ENCODE results near the gene NSUN4. TPM values are rescaled to one million over a fixed set of nuclear protein-coding genes. Genes with fewer than 3 reads are reported as not detected.

Gene NSUN4
- polyA plus RNA-seq, 3 donors: 8.5 to 12.8 (median 10.4) TPM

GRCh38 chr1:46410156-46411009 is 69.8 kb downstream of the NSUN4 start:
- peaks cover 10 to 16% of the 10 kb centered on the region in 2 donors for H3K4me1 ChIP-seq (ENCODE audit: control insufficient read depth in 1 of 2, insufficient read depth in 2 of 2, low read length in 2 of 2)
- 96% methylated on average over 10 of the region's 17 CpGs for WGBS (ENCODE audit: insufficient coverage)
- Mint-ChIP-seq H3K4me3 (no peak overlapping the region), H3K9me3 (peaks cover 0 to 1% (median 0%) of the 10 kb centered on the region in 7 donors), H3K4me1 (peaks cover 9% of the 10 kb centered on the region), H3K27me3 (ENCODE audit: low read depth in 3 of 3) (peaks cover 0 to 1% (median 0%) of the 10 kb centered on the region in 3 donors), H3K27ac (peak overlapping the region in 1 of 7 donors; percentile 60), H3K36me3 (peaks cover 67 to 80% of the 10 kb centered on the region in 2 donors)
- H4K20me1 ChIP-seq (ENCODE audit: insufficient read depth, low read length): no peaks in the 10 kb centered on the region
- intact Hi-C loops (cut with micrococcal nuclease): no loop called here
- peaks cover 77% of the 10 kb centered on the region in 2 donors for H3K36me3 ChIP-seq (replicated peaks in 1 of 2; ENCODE audit: control insufficient read depth in 1 of 2, insufficient read depth in 2 of 2, low read length in 2 of 2)
- no peak for TF ChIP-seq CTCF (IDR thresholded peaks at IDR 0.05)
- no peak for DNase-seq
- H3K27ac ChIP-seq (ENCODE audit: low read depth in 1 of 2, low read length in 2 of 2): no peak overlapping the region
- no peak overlapping the region for H3K4me3 ChIP-seq (replicated peaks in 1 of 3; ENCODE audit: low read depth in 2 of 3, low read length in 3 of 3)
- H3K4me2 ChIP-seq (replicated peaks; ENCODE audit: extremely low read depth, low read length, poor library complexity, severe bottlenecking): no peak overlapping the region
- H3K27me3 ChIP-seq (ENCODE audit: control insufficient read depth in 2 of 2, insufficient read depth in 2 of 2, low read length in 2 of 2): no peaks in the 10 kb centered on the region
- H3K9me3 ChIP-seq (replicated peaks in 1 of 2; ENCODE audit: control insufficient read depth in 1 of 2, insufficient read depth in 1 of 2, low read length in 2 of 2): no peaks in the 10 kb centered on the region
- no peaks in the 10 kb centered on the region for H3K79me2 ChIP-seq (ENCODE audit: insufficient read depth, low read length)
- no peak overlapping the region for H2AFZ ChIP-seq (ENCODE audit: insufficient read depth, low read depth, low read length, poor library complexity, severe bottlenecking)
- no peak overlapping the region for H3K9ac ChIP-seq (ENCODE audit: insufficient read depth, low read length, poor library complexity, severe bottlenecking)

- intact Hi-C loops (cut with micrococcal nuclease): no loop called here
- peaks cover 77% of the 10 kb centered on the region in 2 donors for H3K36me3 ChIP-seq (replicated peaks in 1 of 2; ENCODE audit: control insufficient read depth in 1 of 2, insufficient read depth in 2 of 2, low read length in 2 of 2)
- no peak for TF ChIP-seq CTCF (IDR thresholded peaks at IDR 0.05)
- H3K4me3 ChIP-seq (replicated peaks in 1 of 3; ENCODE audit: low read depth in 2 of 3, low read length in 3 of 3): no peak overlapping the region
- Mint-ChIP-seq H3K4me3 (no peak overlapping the region), H3K9me3 (peaks cover 0 to 1% (median 0%) of the 10 kb centered on the region in 7 donors), H3K27me3 (ENCODE audit: low read depth in 3 of 3) (peaks cover 0 to 3% (median 1%) of the 10 kb centered on the region in 3 donors), H3K27ac (peak overlapping the region in 2 of 7 donors; percentile 18 to 60), H3K4me1 (peaks cover 10% of the 10 kb centered on the region), H3K36me3 (peaks cover 67 to 84% of the 10 kb centered on the region in 2 donors)
- no peaks in the 10 kb centered on the region for H4K20me1 ChIP-seq (ENCODE audit: insufficient read depth, low read length)
- no peak overlapping the region for H3K9ac ChIP-seq (ENCODE audit: insufficient read depth, low read length, poor library complexity, severe bottlenecking)
- H3K4me2 ChIP-seq (replicated peaks; ENCODE audit: extremely low read depth, low read length, poor library complexity, severe bottlenecking): no peak overlapping the region
- no peaks in the 10 kb centered on the region for H3K9me3 ChIP-seq (replicated peaks in 1 of 2; ENCODE audit: control insufficient read depth in 1 of 2, insufficient read depth in 1 of 2, low read length in 2 of 2)
- no peaks in the 10 kb centered on the region for H3K79me2 ChIP-seq (ENCODE audit: insufficient read depth, low read length)
- no peak overlapping the region for H3K27ac ChIP-seq (ENCODE audit: low read depth in 1 of 2, low read length in 2 of 2)
- H2AFZ ChIP-seq (ENCODE audit: insufficient read depth, low read depth, low read length, poor library complexity, severe bottlenecking): no peak overlapping the region
- peaks cover 4 to 10% of the 10 kb centered on the region in 2 donors for H3K4me1 ChIP-seq (ENCODE audit: control insufficient read depth in 1 of 2, insufficient read depth in 2 of 2, low read length in 2 of 2)
- 94% methylated on average over 7 of the region's 7 CpGs for WGBS (ENCODE audit: insufficient coverage)
- H3K27me3 ChIP-seq (ENCODE audit: control insufficient read depth in 2 of 2, insufficient read depth in 2 of 2, low read length in 2 of 2): no peaks in the 10 kb centered on the region
- DNase-seq: no peak
Measured at GRCh38 chr1:46411010-46411405, 70.4 kb downstream of the NSUN4 start.

Other genes starting within 250 kb of the NSUN4 start
- gene PIK3R3, start 208.2 kb upstream of the NSUN4 start, polyA plus RNA-seq: under 1 TPM; 0.09 to 0.28 (median 0.17) TPM
- not detected for gene TSPAN1, start 165.7 kb upstream of the NSUN4 start, polyA plus RNA-seq
- gene P3R3URF, start 164.3 kb upstream of the NSUN4 start, polyA plus RNA-seq: not detected
- 10 to 100 TPM; 10.3 to 16.7 (median 12.2) TPM for gene POMGNT1, start 142.4 kb upstream of the NSUN4 start, polyA plus RNA-seq
- under 1 TPM in 1 of 3 donors, not detected in 2; 0.17 TPM for gene LURAP1, start 137.5 kb upstream of the NSUN4 start, polyA plus RNA-seq
- gene RAD54L, start 93.0 kb upstream of the NSUN4 start, polyA plus RNA-seq: under 1 TPM in 1 of 3 donors, not detected in 2; 0.13 TPM
- 10 to 100 TPM; 22.9 to 50.9 (median 47.4) TPM for gene LRRC41, start 37.2 kb upstream of the NSUN4 start, polyA plus RNA-seq
- gene UQCRH, start 37.1 kb upstream of the NSUN4 start, polyA plus RNA-seq: 100 to 1,000 TPM; 261 to 341 (median 266) TPM
- gene FAAH, start 53.5 kb downstream of the NSUN4 start, polyA plus RNA-seq: 10 to 100 TPM; 11.5 to 47.1 (median 11.5) TPM
- not detected for gene DMBX1, start 149.0 kb downstream of the NSUN4 start, polyA plus RNA-seq
- not detected for gene KNCN, start 210.8 kb downstream of the NSUN4 start, polyA plus RNA-seq